ENCODE measurements around the gene ORC4. TPM values are rescaled to one million over a fixed set of nuclear protein-coding genes. Genes with fewer than 3 reads are reported as not detected.
"Not testable (repeated sequence)": the region's sequence is repeated elsewhere in the genome, so short reads cannot be mapped to it uniquely, and the experiment has no call there.

The ORC4 gene
- polyA plus RNA-seq, 1 donor from 2014 or later: 42.7 TPM

GRCh38 chr2:148027822-148028221 lies 7.3 kb upstream of the ORC4 start:
- no peak overlapping the region for H3K4me3 Mint-ChIP-seq
- no peaks in the 10 kb centered on the region for H3K27me3 Mint-ChIP-seq
- H3K36me3 Mint-ChIP-seq: peaks cover 2% of the 10 kb centered on the region
- H3K9me3 Mint-ChIP-seq: no peaks in the 10 kb centered on the region
- H3K27ac Mint-ChIP-seq: no peak overlapping the region
- H3K4me1 Mint-ChIP-seq: peaks cover 5 to 14% (median 8%) of the 10 kb centered on the region in 3 donors

GRCh38 chr2:148026573-148026972 lies 6.0 kb upstream of the ORC4 start:
- H3K9me3 Mint-ChIP-seq: no peaks in the 10 kb centered on the region
- H3K27ac Mint-ChIP-seq: no peak overlapping the region
- peaks cover 11 to 22% (median 14%) of the 10 kb centered on the region in 3 donors for H3K4me1 Mint-ChIP-seq
- H3K36me3 Mint-ChIP-seq: no peaks in the 10 kb centered on the region
- no peak overlapping the region for H3K4me3 Mint-ChIP-seq
- no peaks in the 10 kb centered on the region for H3K27me3 Mint-ChIP-seq

GRCh38 chr2:148023861-148024260 lies 3.3 kb upstream of the ORC4 start:
- Mint-ChIP-seq H3K4me1 (peaks cover 15 to 33% (median 19%) of the 10 kb centered on the region in 3 donors), H3K27me3 (no peaks in the 10 kb centered on the region), H3K36me3 (no peaks in the 10 kb centered on the region), H3K27ac (peak overlapping the region in 1 of 3 donors; percentile 41), H3K9me3 (no peaks in the 10 kb centered on the region), H3K4me3 (peak overlapping the region in 2 of 4 donors; percentile 78 to 91)

GRCh38 chr2:148022882-148023281 lies 2.3 kb upstream of the ORC4 start:
- no peaks in the 10 kb centered on the region for H3K27me3 Mint-ChIP-seq
- H3K9me3 Mint-ChIP-seq: no peaks in the 10 kb centered on the region
- peak overlapping the region in 3 of 4 donors; percentile 83 to 91 (median 85) for H3K4me3 Mint-ChIP-seq
- peaks cover 25 to 40% (median 28%) of the 10 kb centered on the region in 3 donors for H3K4me1 Mint-ChIP-seq
- peak overlapping the region in 1 of 3 donors; percentile 72 for H3K27ac Mint-ChIP-seq
- no peaks in the 10 kb centered on the region for H3K36me3 Mint-ChIP-seq

- Mint-ChIP-seq H3K4me1 (peaks cover 27 to 43% (median 30%) of the 10 kb centered on the region in 3 donors), H3K36me3 (no peaks in the 10 kb centered on the region), H3K4me3 (peak overlapping the region; percentile 91 to 99 (median 98)), H3K9me3 (no peaks in the 10 kb centered on the region), H3K27me3 (no peaks in the 10 kb centered on the region), H3K27ac (peak overlapping the region; percentile 72 to 98 (median 78))
Observed at GRCh38 chr2:148022351-148022750, 1.8 kb upstream of the ORC4 start.

GRCh38 chr2:148021886-148022285 lies 1.3 kb upstream of the ORC4 start:
- peaks cover under 1% of the 10 kb centered on the region for H3K36me3 Mint-ChIP-seq
- H3K4me3 Mint-ChIP-seq: peak overlapping the region; percentile 91 to 99 (median 98)
- no peaks in the 10 kb centered on the region for H3K27me3 Mint-ChIP-seq
- no peaks in the 10 kb centered on the region for H3K9me3 Mint-ChIP-seq
- peaks cover 28 to 44% (median 30%) of the 10 kb centered on the region in 3 donors for H3K4me1 Mint-ChIP-seq
- peak overlapping the region; percentile 72 to 98 (median 78) for H3K27ac Mint-ChIP-seq

GRCh38 chr2:148021059-148021861 lies 723 bp upstream of the ORC4 start, which contains the start of gene MBD5:
Gene MBD5, plus strand, starts transcription at chr2:148021091.
- H3K4me1 Mint-ChIP-seq: peaks cover 31 to 47% (median 33%) of the 10 kb centered on the region in 3 donors
- peak within 1 kb of the TSS; percentile 72 to 98 (median 96) for H3K27ac Mint-ChIP-seq
- H3K4me3 Mint-ChIP-seq: peak within 1 kb of the TSS; percentile 91 to 99 (median 98)
- H3K9me3 Mint-ChIP-seq: no peaks in the 10 kb centered on the region
- H3K36me3 Mint-ChIP-seq: peaks cover 3% of the 10 kb centered on the region
- H3K27me3 Mint-ChIP-seq: no peaks in the 10 kb centered on the region

GRCh38 chr2:148014616-148015015 lies 5.9 kb downstream of the ORC4 start:
- H3K4me1 Mint-ChIP-seq: peaks cover 34 to 55% (median 36%) of the 10 kb centered on the region in 3 donors
- peak overlapping the region in 1 of 3 donors; percentile 87 for H3K27ac Mint-ChIP-seq

GRCh38 chr2:148013876-148014275 lies 6.7 kb downstream of the ORC4 start:
- Mint-ChIP-seq H3K27me3 (no peaks in the 10 kb centered on the region), H3K4me1 (peaks cover 37 to 51% (median 38%) of the 10 kb centered on the region in 3 donors), H3K9me3 (no peaks in the 10 kb centered on the region), H3K4me3 (no peak overlapping the region), H3K36me3 (peaks cover 7% of the 10 kb centered on the region), H3K27ac (no peak overlapping the region)

More at GRCh38 chr2:148014616-148015015, 5.9 kb downstream of the ORC4 start:
- Mint-ChIP-seq H3K36me3 (peaks cover 7% of the 10 kb centered on the region), H3K27me3 (no peaks in the 10 kb centered on the region), H3K9me3 (no peaks in the 10 kb centered on the region), H3K4me3 (peak overlapping the region in 2 of 4 donors; percentile 30 to 58)

- Mint-ChIP-seq H3K4me1 (peaks cover 29 to 41% (median 39%) of the 10 kb centered on the region in 3 donors), H3K36me3 (peaks cover 14% of the 10 kb centered on the region), H3K4me3 (peak overlapping the region in 1 of 4 donors; percentile 19)
- H3K27me3 Mint-ChIP-seq, H3K9me3 Mint-ChIP-seq, H3K27ac Mint-ChIP-seq: not testable (repeated sequence)
Observed at GRCh38 chr2:148008411-148008810, 12.1 kb downstream of the ORC4 start.

GRCh38 chr2:148007219-148007900 lies 13.2 kb downstream of the ORC4 start:
- Mint-ChIP-seq H3K4me1 (peaks cover 32 to 43% (median 33%) of the 10 kb centered on the region in 3 donors), H3K9me3 (peaks cover under 1 to 6% (median 3%) of the 10 kb centered on the region in 3 donors), H3K27me3 (no peaks in the 10 kb centered on the region), H3K36me3 (peaks cover 17% of the 10 kb centered on the region), H3K27ac (no peak overlapping the region), H3K4me3 (peak overlapping the region in 2 of 4 donors; percentile 35 to 45)

GRCh38 chr2:148006249-148007007 lies 14.1 kb downstream of the ORC4 start:
- H3K9me3 Mint-ChIP-seq: peaks cover 3 to 8% (median 5%) of the 10 kb centered on the region in 3 donors
- H3K27me3 Mint-ChIP-seq: no peaks in the 10 kb centered on the region
- H3K4me1 Mint-ChIP-seq: peaks cover 29 to 52% (median 35%) of the 10 kb centered on the region in 3 donors
- H3K4me3 Mint-ChIP-seq: no peak overlapping the region
- H3K27ac Mint-ChIP-seq: no peak overlapping the region
- H3K36me3 Mint-ChIP-seq: peaks cover 17% of the 10 kb centered on the region

GRCh38 chr2:148002420-148002819 lies 18.1 kb downstream of the ORC4 start:
- H3K27ac Mint-ChIP-seq, H3K27me3 Mint-ChIP-seq, H3K9me3 Mint-ChIP-seq: not testable (repeated sequence)
- Mint-ChIP-seq H3K36me3 (peaks cover 11% of the 10 kb centered on the region), H3K4me3 (peak overlapping the region in 1 of 4 donors; percentile 52), H3K4me1 (peaks cover 31 to 52% (median 36%) of the 10 kb centered on the region in 3 donors)

GRCh38 chr2:148000095-148000494 lies 20.4 kb downstream of the ORC4 start:
- peaks cover 2 to 18% (median 5%) of the 10 kb centered on the region in 3 donors for H3K9me3 Mint-ChIP-seq
- peaks cover 29 to 51% (median 35%) of the 10 kb centered on the region in 3 donors for H3K4me1 Mint-ChIP-seq
- peak overlapping the region in 1 of 3 donors; percentile 12 for H3K27ac Mint-ChIP-seq
- H3K27me3 Mint-ChIP-seq: no peaks in the 10 kb centered on the region
- H3K4me3 Mint-ChIP-seq: no peak overlapping the region
- peaks cover 16% of the 10 kb centered on the region for H3K36me3 Mint-ChIP-seq

Data from IgD-negative memory B cell (primary cell).